Measurements from ENCODE around the gene CD2AP. TPM values are rescaled to one million over a fixed set of nuclear protein-coding genes. Genes with fewer than 3 reads are reported as not detected.
"Not testable (repeated sequence)": the region's sequence is repeated elsewhere in the genome, so short reads cannot be mapped to it uniquely, and the experiment has no call there.

The CD2AP gene
- total RNA-seq, 1 donor from 2014 or later = 34.2 TPM

DNA sequence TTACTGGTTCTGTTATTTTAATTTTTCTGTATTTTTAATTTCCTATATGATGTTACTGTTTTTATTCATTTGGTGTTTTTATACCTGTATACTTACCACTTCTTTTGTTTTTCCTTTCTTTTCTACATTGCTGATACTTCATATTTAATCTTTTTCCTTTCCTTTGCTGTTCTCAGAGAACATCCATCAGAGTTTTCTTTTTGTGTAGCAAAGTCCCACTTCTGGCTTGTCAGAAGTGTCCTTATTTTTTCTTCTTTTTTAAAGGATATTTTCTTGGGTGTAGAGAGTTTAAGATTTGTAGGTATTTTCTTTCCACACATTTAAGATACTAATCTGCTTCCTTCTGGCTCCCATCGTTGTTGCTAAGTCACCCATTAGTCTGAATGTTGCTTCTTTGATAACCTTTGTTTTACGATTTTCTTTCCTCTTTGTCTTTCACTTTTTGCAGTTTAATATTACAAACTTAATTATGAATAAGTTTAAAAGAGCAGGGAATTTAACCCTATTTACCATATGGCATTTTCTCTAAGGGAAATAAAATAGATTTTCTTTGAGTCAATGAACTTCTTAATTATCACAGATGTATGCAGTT, 18.5 kb downstream of the CD2AP start:
- no peak for DNase-seq (ENCODE audit: low spot score)

DNA sequence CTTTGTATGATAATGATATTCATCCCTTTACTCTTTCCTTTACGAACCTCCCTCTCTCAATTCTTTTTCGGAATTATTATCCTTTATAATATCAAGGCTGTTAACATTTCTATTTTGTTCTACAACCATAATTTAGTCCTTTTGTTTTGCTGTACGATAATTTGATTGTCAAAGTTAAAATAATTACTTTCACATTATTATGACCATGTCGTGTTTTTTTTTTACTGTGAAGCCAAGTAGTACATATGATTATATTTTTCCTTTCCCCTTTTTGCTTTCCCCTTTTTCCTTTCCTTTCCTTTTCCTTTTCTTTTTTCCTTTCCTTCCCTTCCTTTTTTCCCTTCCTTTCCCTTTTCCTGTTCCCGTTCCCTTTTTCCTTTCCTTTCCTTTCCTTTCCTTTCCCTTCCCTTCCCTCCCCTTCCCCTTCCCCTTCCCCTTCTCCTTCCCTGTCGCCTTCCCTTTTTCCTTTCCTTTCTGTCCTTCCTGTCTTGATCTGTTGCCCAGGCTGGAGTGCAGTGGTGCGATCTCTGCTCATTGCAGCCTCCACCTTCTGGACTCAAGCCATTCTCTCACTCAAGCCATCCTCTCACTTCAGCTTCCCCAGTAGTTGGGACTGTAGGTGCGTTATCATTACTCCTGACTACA, 19.5 kb downstream of the CD2AP start:
- no peak for DNase-seq (ENCODE audit: low spot score)

GRCh38 chr6:47502920-47503319, 25.3 kb downstream of the CD2AP start:
- DNase-seq (ENCODE audit: low spot score) = no peak

- DNase-seq (ENCODE audit: low spot score) = no peak
These were observed 32.3 kb downstream of the CD2AP start for GRCh38 chr6:47509937-47510336.

DNA sequence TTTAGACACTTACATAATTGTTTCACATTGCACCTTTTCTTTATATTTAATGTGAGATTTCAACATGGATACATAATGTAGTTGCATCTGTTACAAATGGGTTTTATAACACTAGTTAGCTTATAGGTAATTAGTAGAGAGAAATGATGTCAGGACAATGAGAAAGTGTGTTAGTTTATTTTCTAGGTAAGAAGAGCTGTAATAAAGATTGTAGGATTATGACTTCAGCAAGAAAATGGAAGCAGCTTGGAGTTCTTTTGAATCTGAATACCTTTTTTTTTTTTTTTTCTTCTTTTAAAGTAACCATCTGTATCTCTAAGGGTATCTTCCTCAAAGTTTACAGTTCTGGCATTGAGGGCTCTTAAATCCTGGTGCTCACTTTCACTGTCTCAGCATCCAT, 35.3 kb downstream of the CD2AP start:
- no peak for DNase-seq (ENCODE audit: low spot score)

- no peak for DNase-seq (ENCODE audit: low spot score)
These were observed 41.7 kb downstream of the CD2AP start for GRCh38 chr6:47519279-47519678.

GRCh38 chr6:47520282-47520681, 42.7 kb downstream of the CD2AP start:
- DNase-seq (ENCODE audit: low spot score) = no peak

- no peak for DNase-seq (ENCODE audit: low spot score)
These were observed 44.4 kb downstream of the CD2AP start for GRCh38 chr6:47521961-47522360.

DNA sequence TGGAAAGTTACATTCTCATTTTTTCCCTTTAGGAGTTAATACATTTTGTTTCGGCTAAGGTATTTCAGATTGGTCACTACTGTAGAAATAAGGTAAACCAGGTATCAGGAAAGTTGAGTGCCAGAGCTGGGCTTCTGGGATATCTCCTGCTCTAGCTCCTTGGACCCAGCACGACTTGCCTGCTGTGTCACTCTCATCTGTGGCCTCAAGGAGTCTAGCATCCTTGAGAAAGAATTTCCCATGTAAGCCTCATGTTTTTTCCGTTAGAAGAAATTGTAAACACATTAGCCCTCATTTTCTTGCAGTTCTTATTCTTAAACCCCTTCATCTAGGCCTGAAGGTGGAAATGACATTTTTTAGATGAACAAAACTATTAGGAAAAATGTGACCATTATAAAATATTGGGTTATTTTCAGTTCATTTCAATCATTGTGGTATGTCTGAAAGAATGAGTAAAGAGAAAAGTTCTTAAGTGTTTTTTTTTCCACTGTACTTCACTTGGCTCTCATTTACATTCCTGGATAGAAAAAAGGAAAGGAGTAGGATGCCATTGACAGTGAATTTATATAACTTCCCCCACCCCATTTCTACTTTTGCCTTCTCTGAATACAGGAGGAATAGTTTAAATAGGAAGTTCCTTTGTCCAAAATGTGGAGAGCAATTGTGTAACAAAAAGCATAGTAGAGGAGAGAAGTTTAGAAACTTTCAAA, 46.7 kb downstream of the CD2AP start:
- DNase-seq (ENCODE audit: low spot score) = no peak

GRCh38 chr6:47525330-47526057, 47.9 kb downstream of the CD2AP start:
- DNase-seq (ENCODE audit: low spot score) = no peak

DNA sequence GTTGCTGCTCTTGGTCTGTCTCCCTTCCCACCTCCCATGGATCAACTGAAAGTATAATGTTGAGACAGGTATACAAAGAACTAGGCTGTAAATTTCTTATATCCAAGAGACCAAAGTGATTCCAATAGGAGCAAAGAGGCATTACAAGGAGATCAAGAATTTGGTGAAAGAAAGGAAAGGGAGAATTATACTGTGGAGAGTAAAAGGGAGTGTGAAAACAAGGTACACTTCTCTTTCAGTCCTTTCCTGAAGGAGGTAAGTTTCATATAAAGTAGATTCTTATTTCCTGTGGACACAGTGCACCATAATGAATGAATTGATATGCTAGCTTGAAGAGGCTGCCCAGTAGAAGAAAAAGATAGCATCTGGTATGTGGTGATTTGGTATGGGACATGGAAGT, 49.7 kb downstream of the CD2AP start:
- no peak for DNase-seq (ENCODE audit: low spot score)

GRCh38 chr6:47529734-47530133, 52.1 kb downstream of the CD2AP start:
- peak; percentile 7 for DNase-seq (ENCODE audit: low spot score)

DNA sequence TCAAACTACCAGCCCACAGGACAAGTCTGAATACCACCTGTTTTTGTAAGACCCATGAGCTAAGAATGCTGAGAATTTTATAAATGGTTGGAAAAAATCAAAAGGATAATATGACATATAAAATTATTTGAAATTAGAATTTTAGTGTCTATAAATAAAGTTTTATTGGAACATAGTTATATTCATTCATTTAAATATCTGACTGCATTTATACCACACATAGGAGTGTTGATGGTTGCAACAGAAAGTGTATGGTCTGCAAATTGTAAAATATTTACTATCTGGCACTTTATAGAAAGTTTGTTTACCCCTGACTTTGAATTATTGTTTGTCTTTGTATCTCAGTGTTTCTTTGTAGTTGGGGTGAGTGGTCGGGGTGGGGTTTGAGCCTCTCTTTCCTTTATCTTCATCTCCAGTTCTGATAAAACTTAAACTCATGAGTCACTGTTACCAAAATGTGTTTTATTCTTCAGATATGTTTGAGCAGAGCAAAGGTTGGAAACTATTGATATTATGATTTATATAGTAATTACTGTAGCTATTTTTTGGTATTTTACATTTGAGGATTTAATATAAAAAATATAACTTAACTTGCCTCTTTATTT, 55.5 kb downstream of the CD2AP start:
- no peak for DNase-seq (ENCODE audit: low spot score)

DNA sequence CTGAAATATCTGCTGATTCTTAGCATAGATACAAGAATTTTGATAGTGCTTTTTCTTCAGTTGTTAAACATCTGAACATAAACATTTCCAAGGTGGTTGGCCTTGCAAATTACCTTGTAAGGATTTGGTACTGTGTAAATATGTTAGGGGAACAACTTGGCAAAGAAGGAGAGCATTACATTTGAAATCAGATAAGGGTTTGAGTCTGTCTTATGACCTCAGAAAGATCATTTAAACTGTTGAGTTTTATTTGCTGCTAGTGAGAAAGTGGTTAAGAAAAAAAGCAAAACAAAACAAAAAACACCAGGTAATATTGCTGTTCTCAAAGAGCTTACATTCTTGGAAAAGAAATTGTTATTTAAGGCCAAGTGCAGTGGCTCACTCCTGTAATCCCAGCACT, 56.5 kb downstream of the CD2AP start:
- DNase-seq (ENCODE audit: low spot score) = no peak

DNA sequence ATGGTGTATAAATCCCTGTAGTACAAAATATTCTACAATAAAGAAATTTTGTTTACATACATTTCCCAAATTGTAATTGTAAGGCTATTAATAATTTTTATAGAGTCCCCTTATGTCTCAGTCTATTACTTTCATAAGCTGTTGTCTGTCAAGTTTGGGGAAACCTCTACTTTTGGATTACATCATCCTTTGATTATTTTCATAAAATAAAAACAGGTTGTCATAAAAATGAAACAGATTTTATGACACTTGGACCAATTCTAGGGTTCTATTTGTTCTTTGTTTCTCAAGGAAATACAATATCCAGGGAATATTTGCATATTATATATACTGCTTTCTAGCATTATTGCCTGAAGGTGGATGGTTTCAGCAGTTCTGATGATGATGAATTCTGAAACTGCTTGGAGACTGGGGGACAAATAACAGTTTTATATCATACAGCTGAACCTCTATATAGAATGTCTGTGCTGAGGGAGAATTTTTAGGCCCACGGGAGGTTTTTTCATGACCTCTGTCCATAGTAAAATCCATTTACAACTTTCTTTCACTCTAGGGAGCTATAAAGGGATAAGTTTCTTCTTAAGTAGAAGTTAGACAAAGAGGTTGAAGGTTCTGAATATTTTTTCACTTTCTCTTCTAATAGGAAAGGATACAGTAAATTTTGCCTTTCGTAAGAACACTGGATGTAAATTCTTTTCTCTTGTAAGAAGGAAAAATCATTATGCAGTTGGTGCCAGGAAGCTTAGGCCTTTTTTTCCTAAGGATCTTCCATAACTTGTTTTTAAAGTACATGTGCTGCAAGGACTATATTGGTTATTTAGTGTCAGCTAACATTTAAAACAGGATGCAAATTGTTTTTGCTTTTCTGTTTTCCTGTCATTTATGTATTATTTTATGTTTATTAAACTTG, 58.0 kb downstream of the CD2AP start:
- peak; percentile 9 for DNase-seq (ENCODE audit: low spot score)

DNA sequence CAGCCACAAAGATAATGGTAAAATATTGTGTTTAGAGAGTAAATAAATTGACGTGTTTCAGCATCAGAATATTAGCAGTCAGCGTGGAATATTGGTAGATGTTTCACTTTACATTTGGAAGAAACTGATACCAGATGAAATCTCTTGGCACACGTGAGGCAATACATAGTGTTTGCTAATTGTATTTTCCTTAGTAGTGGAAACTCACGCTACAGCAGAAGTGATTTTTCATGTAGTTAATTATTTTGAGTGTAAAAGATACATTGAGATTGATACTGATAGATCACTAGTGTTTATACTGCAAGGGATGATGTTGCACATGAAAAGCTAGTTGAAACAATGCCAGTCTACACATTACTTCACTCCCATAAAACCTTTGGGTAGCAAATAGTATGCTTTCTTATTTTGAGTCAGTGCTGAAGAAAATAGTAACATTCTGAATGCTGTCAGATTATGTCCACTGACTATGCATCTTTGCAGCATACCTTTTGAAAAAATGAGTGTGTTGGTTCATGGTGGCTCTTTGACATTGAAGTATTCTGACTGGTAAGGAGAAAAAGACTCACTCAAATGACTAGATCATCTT, 59.3 kb downstream of the CD2AP start:
- DNase-seq (ENCODE audit: low spot score) = no peak

DNA sequence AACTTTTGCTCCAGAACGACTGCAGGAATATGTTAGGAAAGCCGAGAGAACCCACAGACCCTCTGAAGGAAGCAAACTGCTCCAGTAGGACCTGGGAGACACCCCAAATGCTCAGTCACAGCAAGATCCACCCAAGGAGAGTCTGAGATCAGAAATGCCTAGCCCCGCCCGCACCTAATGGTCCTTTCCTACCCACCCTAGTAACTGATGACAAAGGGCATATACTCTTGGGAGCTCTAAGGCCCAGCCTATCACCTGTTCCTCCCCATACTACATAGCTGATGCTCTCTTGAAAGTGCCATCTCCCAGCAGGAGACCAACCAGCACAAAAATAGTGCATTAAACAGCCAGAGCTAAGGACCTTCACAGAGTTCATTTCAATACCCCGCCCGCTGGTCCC, 67.6 kb downstream of the CD2AP start:
- DNase-seq (ENCODE audit: low spot score) = no peak

DNA sequence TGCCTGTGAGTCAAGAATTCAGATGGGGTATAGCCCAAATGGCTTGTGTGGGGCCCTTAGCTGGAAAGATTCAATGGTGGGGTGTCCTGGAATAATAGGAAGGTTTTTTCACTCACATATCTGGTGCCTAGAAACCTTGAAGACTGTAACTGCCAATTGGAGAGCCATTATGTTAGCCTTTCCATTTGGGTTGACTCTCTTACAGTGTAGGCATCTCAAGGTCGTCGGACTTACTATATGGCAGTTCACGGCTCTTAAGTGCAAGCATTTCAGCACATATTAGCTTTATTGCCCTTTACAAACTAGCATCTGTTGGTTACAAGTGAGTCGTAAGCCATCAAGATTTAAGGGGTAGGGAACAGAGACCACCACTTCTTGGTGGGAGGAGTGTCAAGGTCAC, 74.1 kb downstream of the CD2AP start:
- no peak for DNase-seq (ENCODE audit: low spot score)

- DNase-seq (ENCODE audit: low spot score) = no peak
These were observed 74.7 kb downstream of the CD2AP start for GRCh38 chr6:47552319-47552718.

GRCh38 chr6:47553243-47553642, 75.7 kb downstream of the CD2AP start:
- not testable (repeated sequence) for DNase-seq (ENCODE audit: low spot score)

GRCh38 chr6:47556459-47556858, 78.9 kb downstream of the CD2AP start:
- DNase-seq (ENCODE audit: low spot score) = not testable (repeated sequence)

All from umbilical cord (tissue), 2 donors.